Activated naive CD8-positive, alpha-beta T cell (primary cell): ENCODE data around the gene SP2.

Experiments
- H3K27ac Mint-ChIP-seq: one replicate; pipeline ENCODE4 v1.8.0; 2021; ENCODE audit warnings: mixed read lengths
- H3K27me3 Mint-ChIP-seq: one replicate; pipeline ENCODE4 v1.8.0; 2021; ENCODE audit warnings: mixed read lengths
- H3K36me3 Mint-ChIP-seq: one replicate; pipeline ENCODE4 v1.8.0; 2021; ENCODE audit warnings: mixed read lengths
- H3K4me1 Mint-ChIP-seq: one replicate; pipeline ENCODE4 v1.8.0; 2021; ENCODE audit warnings: low read depth, mixed read lengths
- H3K4me3 Mint-ChIP-seq: one replicate; pipeline ENCODE4 v1.8.0; 2021; ENCODE audit warnings: mild to moderate bottlenecking, mixed read lengths
- H3K9me3 Mint-ChIP-seq: one replicate; pipeline ENCODE4 v1.8.0; 2021; ENCODE audit warnings: low read depth, mixed read lengths

Gene SP2

DNA sequence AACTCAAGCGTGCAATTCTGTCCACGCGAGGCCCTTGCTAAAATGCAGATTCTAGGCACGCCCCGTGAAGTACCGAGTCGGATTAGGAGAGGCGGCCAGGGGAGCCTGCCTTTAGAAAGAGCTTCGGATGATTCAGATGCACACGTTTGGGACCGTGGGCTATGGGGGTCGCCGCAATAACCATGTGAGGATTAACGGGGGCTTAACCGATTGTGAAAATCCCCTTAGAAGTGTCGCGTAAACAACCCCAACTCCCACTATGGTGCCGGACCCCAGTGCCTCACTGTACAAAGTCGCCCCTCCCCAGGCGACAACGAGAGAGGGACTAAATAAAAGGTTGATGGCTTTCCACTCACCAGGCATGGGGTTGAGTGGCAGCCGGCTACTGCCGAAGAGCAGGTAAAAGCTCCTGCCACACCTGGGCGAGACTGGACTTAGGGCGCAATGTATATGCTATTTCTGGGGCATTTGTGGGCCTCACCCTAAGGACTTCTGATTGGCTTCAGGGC lies 635 bp upstream of the SP2 start:
- Mint-ChIP-seq H3K27ac (peak overlapping the region; percentile 96), H3K36me3 (peaks cover 3% of the 10 kb centered on the region), H3K27me3 (no peaks in the 10 kb centered on the region), H3K4me3 (peak overlapping the region; percentile 97), H3K4me1 (peaks cover 37% of the 10 kb centered on the region), H3K9me3 (no peaks in the 10 kb centered on the region)

DNA sequence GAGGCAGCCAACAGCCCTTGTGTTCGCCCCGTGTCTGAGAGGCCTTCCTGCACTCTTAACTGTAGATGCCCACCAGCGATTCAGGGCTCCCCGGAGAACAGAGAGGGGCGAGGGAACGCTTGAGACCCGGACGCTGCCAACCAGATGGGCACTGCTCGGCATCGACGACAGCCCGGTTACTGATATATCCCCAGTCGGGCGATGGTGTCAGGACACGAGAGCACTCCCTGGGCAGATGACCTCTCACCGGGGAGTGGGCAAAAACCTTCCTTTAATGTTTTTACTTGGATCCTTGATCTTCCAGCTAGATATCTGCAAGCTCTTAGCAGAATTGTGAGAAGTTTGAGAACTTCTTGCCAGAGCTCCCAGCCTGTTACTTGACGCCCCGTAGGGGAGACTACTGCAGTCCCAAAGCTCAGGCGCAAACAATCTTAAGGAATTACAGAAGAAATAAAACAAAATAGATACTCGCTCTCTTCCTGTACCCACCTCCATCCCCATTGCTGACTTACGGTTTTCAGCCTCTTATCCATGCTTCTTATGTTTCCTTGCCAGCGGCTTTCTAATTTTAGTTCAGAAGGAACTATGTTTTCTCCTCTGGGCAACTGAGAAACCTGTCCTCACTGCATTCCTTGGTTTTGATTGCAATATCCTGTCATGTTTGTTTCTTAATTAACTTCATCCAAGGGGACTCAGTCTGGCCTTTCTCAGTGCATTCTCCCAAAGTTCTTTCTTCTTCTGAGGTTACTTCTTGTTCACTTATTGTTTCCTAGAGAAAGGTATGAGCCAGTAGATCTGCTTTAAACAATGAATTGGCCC lies 845 bp downstream of the SP2 start:
- Mint-ChIP-seq H3K36me3 (peaks cover 3% of the 10 kb centered on the region), H3K27me3 (no peaks in the 10 kb centered on the region), H3K9me3 (no peaks in the 10 kb centered on the region), H3K4me1 (peaks cover 44% of the 10 kb centered on the region), H3K27ac (peak overlapping the region; percentile 95), H3K4me3 (peak overlapping the region; percentile 94)

DNA sequence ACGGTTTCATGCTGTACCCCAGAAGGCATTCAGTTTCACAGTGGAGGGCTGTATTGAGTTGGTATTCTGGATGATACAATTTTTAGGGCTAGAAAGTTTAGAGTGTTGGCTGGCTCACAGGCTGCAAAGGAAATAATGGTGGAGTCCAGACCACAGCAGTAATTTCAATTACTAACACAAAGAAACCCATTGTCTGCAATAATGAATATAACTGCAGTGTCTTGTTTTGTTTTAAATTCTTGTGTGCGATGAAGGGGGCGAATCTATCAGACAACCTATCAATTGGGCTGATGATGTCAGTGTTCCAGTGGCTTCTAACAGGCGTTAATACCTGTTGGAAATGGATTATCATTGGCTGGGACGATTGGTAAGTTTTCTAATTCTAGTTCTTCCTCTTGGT lies 1.5 kb downstream of the SP2 start:
- H3K27me3 Mint-ChIP-seq: no peaks in the 10 kb centered on the region
- peak overlapping the region; percentile 94 for H3K4me3 Mint-ChIP-seq
- H3K9me3 Mint-ChIP-seq: no peaks in the 10 kb centered on the region
- peaks cover 6% of the 10 kb centered on the region for H3K36me3 Mint-ChIP-seq
- no peak overlapping the region for H3K27ac Mint-ChIP-seq
- H3K4me1 Mint-ChIP-seq: peaks cover 50% of the 10 kb centered on the region

GRCh38 chr17:47898241-47898640 lies 2.2 kb downstream of the SP2 start:
- H3K4me3 Mint-ChIP-seq: no peak overlapping the region

DNA sequence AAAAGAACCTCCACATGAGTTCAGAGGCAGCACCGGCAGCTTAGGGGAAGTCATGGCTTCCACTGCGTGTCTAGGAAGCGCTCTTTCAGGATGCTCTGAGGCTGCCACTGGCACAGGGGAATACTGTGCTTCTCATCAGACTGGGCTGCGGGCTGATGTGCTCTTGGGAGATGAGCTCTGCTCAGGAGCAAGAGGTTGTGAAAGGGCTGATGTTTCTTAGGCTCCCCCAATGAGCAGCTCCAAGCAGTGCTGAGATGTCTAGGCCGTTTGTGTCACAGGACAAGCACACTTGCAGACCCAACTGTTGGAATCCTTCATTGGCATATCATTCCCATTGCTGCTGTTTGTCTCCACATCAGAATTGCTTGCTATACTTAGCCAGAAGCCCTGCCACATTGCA lies 3.6 kb downstream of the SP2 start:
- Mint-ChIP-seq H3K4me1 (peaks cover 46% of the 10 kb centered on the region), H3K9me3 (no peaks in the 10 kb centered on the region), H3K36me3 (peaks cover 9% of the 10 kb centered on the region), H3K27ac (no peak overlapping the region), H3K4me3 (no peak overlapping the region), H3K27me3 (no peaks in the 10 kb centered on the region)

More at GRCh38 chr17:47898241-47898640, 2.2 kb downstream of the SP2 start:
- Mint-ChIP-seq H3K4me1 (peaks cover 50% of the 10 kb centered on the region), H3K9me3 (no peaks in the 10 kb centered on the region), H3K27ac (no peak overlapping the region), H3K36me3 (peaks cover 6% of the 10 kb centered on the region), H3K27me3 (no peaks in the 10 kb centered on the region)

- Mint-ChIP-seq H3K9me3 (no peaks in the 10 kb centered on the region), H3K4me1 (peaks cover 51% of the 10 kb centered on the region), H3K27ac (no peak overlapping the region), H3K4me3 (no peak overlapping the region), H3K36me3 (peaks cover 9% of the 10 kb centered on the region), H3K27me3 (no peaks in the 10 kb centered on the region)
These were observed 5.4 kb downstream of the SP2 start for GRCh38 chr17:47901423-47901822.

GRCh38 chr17:47902039-47902744 lies 6.2 kb downstream of the SP2 start:
- H3K4me3 Mint-ChIP-seq: no peak overlapping the region
- H3K36me3 Mint-ChIP-seq: peaks cover 9% of the 10 kb centered on the region
- H3K27me3 Mint-ChIP-seq: no peaks in the 10 kb centered on the region
- H3K4me1 Mint-ChIP-seq: peaks cover 55% of the 10 kb centered on the region
- no peaks in the 10 kb centered on the region for H3K9me3 Mint-ChIP-seq
- H3K27ac Mint-ChIP-seq: peak overlapping the region; percentile 31

DNA sequence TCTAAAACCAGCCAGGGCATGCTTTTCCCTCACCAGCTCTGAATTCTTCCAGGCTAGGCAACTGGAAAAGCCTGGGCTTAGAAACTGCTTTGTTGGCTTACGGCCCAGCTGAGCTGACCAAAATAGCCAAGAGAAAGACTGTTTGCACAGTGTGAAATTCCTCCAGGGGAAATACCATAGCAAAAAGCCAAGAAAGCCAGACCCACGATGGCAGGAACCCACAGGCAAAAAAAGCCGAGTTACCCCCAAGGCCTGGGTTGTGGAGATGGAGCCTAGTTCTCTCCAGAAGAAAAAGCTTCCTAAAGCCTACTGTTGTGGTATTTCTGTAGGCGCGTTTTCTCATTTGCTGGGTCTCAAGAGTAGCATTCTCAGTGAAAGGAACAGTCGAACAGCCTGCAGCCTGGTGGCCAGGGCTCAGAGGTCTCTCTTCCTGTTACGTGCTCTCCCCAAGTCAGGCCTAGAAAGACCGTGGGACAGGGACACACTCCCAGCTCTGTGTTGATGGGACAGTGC lies 9.2 kb downstream of the SP2 start:
- peaks cover 48% of the 10 kb centered on the region for H3K4me1 Mint-ChIP-seq
- no peak overlapping the region for H3K27ac Mint-ChIP-seq
- peaks cover 11% of the 10 kb centered on the region for H3K36me3 Mint-ChIP-seq
- no peak overlapping the region for H3K4me3 Mint-ChIP-seq
- no peaks in the 10 kb centered on the region for H3K27me3 Mint-ChIP-seq
- no peaks in the 10 kb centered on the region for H3K9me3 Mint-ChIP-seq

- H3K27ac Mint-ChIP-seq: peak overlapping the region; percentile 58
- H3K4me1 Mint-ChIP-seq: peaks cover 44% of the 10 kb centered on the region
- H3K9me3 Mint-ChIP-seq: no peaks in the 10 kb centered on the region
- H3K36me3 Mint-ChIP-seq: peaks cover 11% of the 10 kb centered on the region
- no peaks in the 10 kb centered on the region for H3K27me3 Mint-ChIP-seq
- H3K4me3 Mint-ChIP-seq: no peak overlapping the region
These were observed 10.4 kb downstream of the SP2 start for GRCh38 chr17:47906443-47906842.

GRCh38 chr17:47907932-47908562 lies 12.0 kb downstream of the SP2 start:
- no peak overlapping the region for H3K4me3 Mint-ChIP-seq
- H3K9me3 Mint-ChIP-seq: no peaks in the 10 kb centered on the region
- H3K4me1 Mint-ChIP-seq: peaks cover 37% of the 10 kb centered on the region
- no peak overlapping the region for H3K27ac Mint-ChIP-seq
- H3K36me3 Mint-ChIP-seq: peaks cover 10% of the 10 kb centered on the region
- no peaks in the 10 kb centered on the region for H3K27me3 Mint-ChIP-seq

GRCh38 chr17:47913050-47913449 lies 17.0 kb downstream of the SP2 start:
- H3K36me3 Mint-ChIP-seq: peaks cover 8% of the 10 kb centered on the region
- H3K27me3 Mint-ChIP-seq: no peaks in the 10 kb centered on the region
- H3K4me1 Mint-ChIP-seq: peaks cover 15% of the 10 kb centered on the region
- no peak overlapping the region for H3K27ac Mint-ChIP-seq
- H3K4me3 Mint-ChIP-seq: no peak overlapping the region
- H3K9me3 Mint-ChIP-seq: no peaks in the 10 kb centered on the region

DNA sequence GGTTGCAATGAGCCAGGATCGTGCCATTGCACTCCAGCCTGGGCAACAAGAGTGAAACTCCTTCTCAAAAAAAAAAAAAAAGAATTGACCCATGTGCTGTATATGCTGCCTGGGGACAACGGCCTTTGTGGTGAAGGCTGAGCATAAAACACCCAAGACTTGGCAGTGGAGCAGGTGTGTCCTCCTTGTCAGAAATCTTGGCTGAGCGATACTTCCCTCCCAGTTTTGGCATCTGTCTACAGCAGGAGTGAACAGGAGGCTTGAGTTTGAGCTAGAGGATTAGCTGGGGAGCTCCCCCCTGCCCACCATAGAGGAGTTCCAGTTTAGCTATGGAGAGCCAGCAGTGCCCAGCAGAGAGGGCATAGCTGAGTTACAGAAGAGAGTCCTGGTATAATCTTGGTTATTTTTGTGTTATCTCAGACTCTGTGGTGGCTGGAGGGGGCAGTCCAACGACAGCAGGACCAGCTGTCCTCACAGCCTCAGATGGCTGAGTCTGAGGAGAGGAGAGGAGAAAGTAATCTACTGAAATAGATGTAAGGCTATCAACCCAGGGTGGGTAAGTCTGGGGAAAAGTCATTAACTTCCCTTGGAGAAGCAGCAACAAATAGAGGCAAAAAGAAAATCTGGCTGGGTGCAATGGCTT lies 18.4 kb downstream of the SP2 start:
- no peak overlapping the region for H3K27ac Mint-ChIP-seq
- no peaks in the 10 kb centered on the region for H3K27me3 Mint-ChIP-seq
- no peak overlapping the region for H3K4me3 Mint-ChIP-seq
- peaks cover 4% of the 10 kb centered on the region for H3K36me3 Mint-ChIP-seq
- no peaks in the 10 kb centered on the region for H3K9me3 Mint-ChIP-seq
- H3K4me1 Mint-ChIP-seq: peaks cover 14% of the 10 kb centered on the region

DNA sequence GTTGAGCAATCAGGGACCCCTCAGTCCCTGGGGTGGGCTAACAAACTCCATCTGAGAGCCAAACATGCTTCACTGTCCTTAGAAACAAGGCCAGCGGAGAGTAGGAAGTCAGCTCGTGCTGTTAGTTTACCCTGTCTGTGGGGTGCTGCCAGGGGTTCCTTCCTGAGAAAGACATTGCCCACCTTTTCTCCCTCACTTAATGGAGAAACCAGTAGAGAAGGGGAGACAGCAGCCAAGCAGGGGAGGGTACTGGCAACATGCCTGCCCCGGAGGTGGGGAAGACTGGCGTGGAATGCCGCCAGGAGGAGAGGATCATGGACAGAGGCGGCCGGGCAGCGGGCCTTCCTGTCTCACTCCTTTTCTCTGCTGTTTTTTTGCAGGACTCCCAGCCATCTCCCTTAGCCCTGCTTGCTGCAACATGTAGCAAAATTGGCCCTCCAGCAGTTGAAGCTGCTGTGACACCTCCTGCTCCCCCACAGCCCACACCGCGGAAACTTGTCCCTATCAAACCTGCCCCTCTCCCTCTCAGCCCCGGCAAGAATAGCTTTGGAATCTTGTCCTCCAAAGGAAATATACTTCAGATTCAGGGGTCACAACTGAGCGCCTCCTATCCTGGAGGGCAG lies 19.9 kb downstream of the SP2 start:
- no peaks in the 10 kb centered on the region for H3K9me3 Mint-ChIP-seq
- H3K4me1 Mint-ChIP-seq: peaks cover 11% of the 10 kb centered on the region
- H3K36me3 Mint-ChIP-seq: peaks cover 4% of the 10 kb centered on the region
- H3K4me3 Mint-ChIP-seq: no peak overlapping the region
- no peak overlapping the region for H3K27ac Mint-ChIP-seq
- H3K27me3 Mint-ChIP-seq: no peaks in the 10 kb centered on the region

DNA sequence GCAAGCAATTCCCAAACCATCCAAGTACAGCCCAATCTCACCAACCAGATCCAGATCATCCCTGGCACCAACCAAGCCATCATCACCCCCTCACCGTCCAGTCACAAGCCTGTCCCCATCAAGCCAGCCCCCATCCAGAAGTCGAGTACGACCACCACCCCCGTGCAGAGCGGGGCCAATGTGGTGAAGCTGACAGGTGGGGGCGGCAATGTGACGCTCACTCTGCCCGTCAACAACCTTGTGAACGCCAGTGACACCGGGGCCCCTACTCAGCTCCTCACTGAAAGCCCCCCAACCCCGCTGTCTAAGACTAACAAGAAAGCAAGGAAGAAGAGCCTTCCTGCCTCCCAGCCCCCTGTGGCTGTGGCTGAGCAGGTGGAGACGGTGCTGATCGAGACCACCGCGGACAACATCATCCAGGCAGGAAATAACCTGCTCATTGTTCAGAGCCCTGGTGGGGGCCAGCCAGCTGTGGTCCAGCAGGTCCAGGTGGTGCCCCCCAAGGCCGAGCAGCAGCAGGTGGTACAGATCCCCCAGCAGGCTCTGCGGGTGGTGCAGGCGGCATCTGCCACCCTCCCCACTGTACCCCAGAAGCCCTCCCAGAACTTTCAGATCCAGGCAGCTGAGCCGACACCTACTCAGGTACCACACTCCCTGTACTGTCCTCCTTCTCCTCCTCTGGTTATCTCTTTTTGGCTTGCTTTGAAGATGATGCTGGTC lies 20.6 kb downstream of the SP2 start:
- Mint-ChIP-seq H3K27me3 (no peaks in the 10 kb centered on the region), H3K27ac (peak overlapping the region; percentile 58), H3K36me3 (peaks cover 4% of the 10 kb centered on the region), H3K4me1 (peaks cover 11% of the 10 kb centered on the region), H3K4me3 (no peak overlapping the region), H3K9me3 (no peaks in the 10 kb centered on the region)
